PC-3 (cell line): ENCODE measurements around the gene STK11. TPM values are rescaled to one million over a fixed set of nuclear protein-coding genes. Genes with fewer than 3 reads are reported as not detected.
A peak's percentile ranks its signal among the peaks of the same experiment; 100 is the strongest.

Experiments
- ATAC-seq: fragments of 200-7000 bp; cut with Tn5 transposase; 2 replicates; pipeline ENCODE4 v1.9.1; 2020; ENCODE audit warnings: mild to moderate bottlenecking, moderate library complexity
- BruUV-seq: library from RNA; stranded (reverse); fragments of 400-500 nt; replicated peaks from 2 replicates; lab custom pipeline; 2021; lab: Mats Ljungman, UMichigan
- CTCF ChIA-PET: fragments of 300-600 bp; sonication (Branson Sonifier 250); formaldehyde crosslinking; loops from one replicate; lab custom pipeline; 2022; ENCODE audit warnings: antibody characterized with exemption; lab: Charles Lee
- POLR2A ChIA-PET: fragments of 300-600 bp; sonication (Branson Sonifier 250); formaldehyde crosslinking; loops from one replicate; lab custom pipeline; 2022; ENCODE audit warnings: antibody characterized with exemption; ENCODE audit not compliant: unreplicated experiment; lab: Charles Lee
- DNase-seq: peaks from one replicate; pipeline ENCODE4 v3.0.0-alpha.2; 2015
- H2AFZ ChIP-seq: fragments of 300-600 bp; sonication (generic); 2 replicates; pipeline ENCODE4 v1.6.0; 2016; ENCODE audit warnings: antibody characterized with exemption, low read length
- H3F3A ChIP-seq: fragments of 300-600 bp; sonication (generic); one replicate; pipeline ENCODE4 v1.6.0; 2017; ENCODE audit warnings: antibody characterized with exemption, low read length, control low read depth, mild to moderate bottlenecking; ENCODE audit not compliant: unreplicated experiment
- H3K27ac ChIP-seq: fragments of 300-600 bp; sonication (generic); 2 replicates; pipeline ENCODE4 v1.5.1; 2016; ENCODE audit warnings: mild to moderate bottlenecking, low read length
- H3K27me3 ChIP-seq: fragments of 300-600 bp; sonication (generic); 2 replicates; pipeline ENCODE4 v1.6.1; 2016; ENCODE audit warnings: low read length, mixed read lengths
- H3K36me3 ChIP-seq: fragments of 300-600 bp; sonication (generic); 2 replicates; pipeline ENCODE4 v1.6.1; 2016; ENCODE audit warnings: low read depth, mixed run types, low read length, mixed read lengths
- H3K4me1 ChIP-seq: fragments of 300-600 bp; sonication (generic); 2 replicates; pipeline ENCODE4 v1.5.1; 2016; ENCODE audit warnings: low read length; ENCODE audit not compliant: insufficient read depth
- H3K4me2 ChIP-seq: fragments of 300-600 bp; sonication (generic); 2 replicates; pipeline ENCODE4 v1.6.0; 2016; ENCODE audit warnings: low read length
- H3K4me3 ChIP-seq: fragments of 300-600 bp; sonication (generic); 2 replicates; pipeline ENCODE4 v1.5.1; 2016; ENCODE audit warnings: mild to moderate bottlenecking, low read length, mixed read lengths
- H3K79me2 ChIP-seq: fragments of 300-600 bp; sonication (generic); 2 replicates; pipeline ENCODE4 v1.6.1; 2017; ENCODE audit warnings: low read length, mixed read lengths
- H3K9ac ChIP-seq: fragments of 300-600 bp; sonication (generic); 2 replicates; pipeline ENCODE4 v1.6.0; 2016; ENCODE audit warnings: mild to moderate bottlenecking, low read length
- H3K9me2 ChIP-seq: fragments of 300-600 bp; sonication (generic); replicated peaks from 2 replicates; pipeline ENCODE4 v1.6.1; 2016; ENCODE audit warnings: mixed run types, low read length, mixed read lengths
- H3K9me3 ChIP-seq: fragments of 300-600 bp; sonication (generic); 2 replicates; pipeline ENCODE4 v1.6.1; 2016; ENCODE audit warnings: low read length, mixed read lengths
- H4K20me1 ChIP-seq: fragments of 300-600 bp; sonication (generic); 2 replicates; pipeline ENCODE4 v1.6.1; 2016; ENCODE audit warnings: low read length, mixed read lengths
- CTCF ChIP-seq: fragments of 300-600 bp; sonication (generic); conservative IDR thresholded peaks from 2 replicates; pipeline ENCODE4 v1.5.1; 2017; ENCODE audit warnings: antibody characterized with exemption, low read depth, mild to moderate bottlenecking, low read length
- EZH2 ChIP-seq: fragments of 300-600 bp; sonication (generic); IDR thresholded peaks from one replicate; pipeline ENCODE4 v1.6.1; 2017; ENCODE audit warnings: antibody characterized with exemption, mild to moderate bottlenecking, low read length; ENCODE audit not compliant: unreplicated experiment
- EZH2phosphoT487 ChIP-seq: fragments of 300-600 bp; sonication (generic); IDR thresholded peaks from 2 replicates; pipeline ENCODE4 v1.6.1; 2018; ENCODE audit warnings: mild to moderate bottlenecking, antibody characterized with exemption, low read length, borderline replicate concordance
- intact Hi-C: fragments of 100-400 bp; cut with micrococcal nuclease; formaldehyde crosslinking; loops from 2 replicates; pipeline ENCODE4 v1.9.0; 2023
- total RNA-seq: library from RNA; depleted of rRNA; stranded (reverse); fragments of >200 nt; gene quantifications from 2 replicates; pipeline ENCODE4 v1.2.3, GENCODE V29; 2014

STK11 gene
- total RNA-seq, 1 experiment from 2014 or later = 82.4 TPM

- Histone ChIP-seq H3K9ac (peak overlapping the region; percentile 66), H3K4me3 (peak overlapping the region; percentile 67), H3K36me3 (no peaks in the 10 kb centered on the region), H3K79me2 (peaks cover 27% of the 10 kb centered on the region), H3K4me1 (peaks cover 64% of the 10 kb centered on the region), H3K4me2 (peak overlapping the region; percentile 96), H3K27ac (peak overlapping the region; percentile 82), H2AFZ (peak overlapping the region; percentile 67; the same call in 1 of the 2 replicates), H3K9me3 (no peaks in the 10 kb centered on the region), H3F3A (no peaks in the 10 kb centered on the region), H4K20me1 (no peaks in the 10 kb centered on the region), H3K27me3 (no peaks in the 10 kb centered on the region), H3K9me2 (no peaks in the 10 kb centered on the region)
- intact Hi-C loops = loop anchor here (1.0 kb wide), 1 partner anchor 22 kb away; no protein-coding TSS in a partner anchor
- DNase-seq = peak; percentile 89
- no peak for TF ChIP-seq CTCF
- no peak for TF ChIP-seq EZH2phosphoT487
- no peak for TF ChIP-seq EZH2
- peak; percentile 12 for ATAC-seq
- POLR2A ChIA-PET = interaction anchor here (0.9 kb wide), 1 partner anchor 9 kb away, joined by 3 read pairs; the partner anchor contains the start of gene FAM174C
- CTCF ChIA-PET = interaction anchor here (0.6 to 3.8 kb wide), 5 partner anchors 9 to 94 kb away, joined by 6 to 124 read pairs (median 13); no protein-coding TSS in a partner anchor
- BruUV-seq = no TSS peak
Measured at GRCh38 chr19:1266129-1266915, 60.7 kb downstream of the STK11 start.

DNA sequence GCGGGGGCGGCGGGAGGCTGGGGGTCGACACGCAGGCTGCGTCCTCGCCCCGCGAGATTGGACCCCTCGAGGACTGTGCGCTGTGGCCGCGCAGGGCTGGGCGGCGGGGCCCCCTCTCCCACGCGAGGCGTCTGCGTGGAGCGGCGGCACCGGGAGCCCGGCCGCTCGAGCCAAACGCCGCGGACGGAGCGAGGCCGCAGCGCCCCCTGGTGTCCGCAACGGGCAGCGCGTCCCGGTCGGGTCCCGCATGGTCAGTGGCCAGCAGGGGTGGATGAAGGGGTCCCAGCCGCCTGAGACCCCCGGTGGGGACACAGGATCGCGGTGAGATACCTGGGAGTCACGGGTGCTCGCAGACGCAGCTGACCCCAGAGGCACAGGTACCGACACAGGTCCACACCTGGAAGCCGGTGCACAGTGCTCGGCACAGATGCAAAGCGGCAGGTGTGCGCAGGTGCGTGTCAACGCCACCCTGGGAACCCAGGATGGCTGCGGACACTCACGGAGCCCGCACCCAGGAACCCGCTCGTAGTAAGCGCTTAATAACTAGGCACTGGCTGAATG lies 61.4 kb downstream of the STK11 start:
- peak overlapping the region; percentile 37 for H3K9ac ChIP-seq
- peak overlapping the region; percentile 67 for H3K4me3 ChIP-seq
- H3K36me3 ChIP-seq = no peaks in the 10 kb centered on the region
- intact Hi-C loops = loop anchor here (1.0 kb wide), 1 partner anchor 23 kb away; no protein-coding TSS in a partner anchor
- no peaks in the 10 kb centered on the region for H3K27me3 ChIP-seq
- H4K20me1 ChIP-seq = no peaks in the 10 kb centered on the region
- H3K4me2 ChIP-seq = peak overlapping the region; percentile 96
- ATAC-seq (peak; percentile 9), DNase-seq (peak; percentile 54)
- H3K9me2 ChIP-seq = no peaks in the 10 kb centered on the region
- ChIA-PET CTCF (interaction anchor here (0.6 to 3.8 kb wide), 5 partner anchors 9 to 95 kb away, joined by 6 to 124 read pairs (median 13); no protein-coding TSS in a partner anchor), POLR2A (interaction anchor here (0.9 kb wide), 1 partner anchor 8 kb away, joined by 3 read pairs; the partner anchor contains the start of gene FAM174C)
- no peaks in the 10 kb centered on the region for H3F3A ChIP-seq
- peak overlapping the region; percentile 82 for H3K27ac ChIP-seq
- peak; percentile 84 for TF ChIP-seq CTCF
- TF ChIP-seq EZH2phosphoT487 = no peak
- peak overlapping the region; percentile 67 for H2AFZ ChIP-seq
- peaks cover 27% of the 10 kb centered on the region for H3K79me2 ChIP-seq
- peaks cover 64% of the 10 kb centered on the region for H3K4me1 ChIP-seq
- no peaks in the 10 kb centered on the region for H3K9me3 ChIP-seq
- BruUV-seq = no TSS peak
